ENCODE results near the gene COL21A1. TPM values are rescaled to one million over a fixed set of nuclear protein-coding genes. Genes with fewer than 3 reads are reported as not detected.

The COL21A1 gene
- total RNA-seq, 2 experiments from 2014 or later, result not detected

GRCh38 chr6:56270812-56271441 lies 23.5 kb upstream of the COL21A1 start:
- Histone ChIP-seq H3K79me2 (ENCODE audit: insufficient read depth, low read depth, low read length) (no peaks in the 10 kb centered on the region), H3K9me3 (ENCODE audit: low read length) (no peaks in the 10 kb centered on the region), H3K36me3 (ENCODE audit: insufficient read depth, low read length) (no peaks in the 10 kb centered on the region), H3K9me2 (ENCODE audit: insufficient read depth, low read length) (no peaks in the 10 kb centered on the region), H4K20me1 (ENCODE audit: insufficient read depth, low read length) (no peaks in the 10 kb centered on the region), H2AFZ (ENCODE audit: low read length) (no peak overlapping the region), H3K4me1 (ENCODE audit: insufficient read depth, low read length, poor library complexity, severe bottlenecking) (no peaks in the 10 kb centered on the region), H3K4me2 (ENCODE audit: low read length) (no peak overlapping the region), H3K27ac (ENCODE audit: low read depth, low read length, poor library complexity, severe bottlenecking) (no peak overlapping the region), H3K4me3 (ENCODE audit: low read depth, low read length, poor library complexity, severe bottlenecking) (no peak overlapping the region)
- no TSS peak for BruUV-seq (replicated peaks)
- intact Hi-C loops (cut with micrococcal nuclease; ENCODE audit: unreplicated experiment), result loop anchor here (10.0 kb wide), 1 partner anchor 64 kb away; no protein-coding TSS in a partner anchor
- no peak for DNase-seq (ENCODE audit: low spot score)
- ChIA-PET CTCF (ENCODE audit: unreplicated experiment) (no interaction called here), POLR2A (no interaction called here)
- TF ChIP-seq EZH2phosphoT487 (IDR thresholded peaks at IDR 0.05; ENCODE audit: borderline replicate concordance, low read depth, low read length) (no peak), CTCF (conservative IDR thresholded peaks at IDR 0.05; ENCODE audit: low read length) (no peak)

GRCh38 chr6:56268266-56268665 lies 20.9 kb upstream of the COL21A1 start:
- TF ChIP-seq EZH2phosphoT487 (IDR thresholded peaks at IDR 0.05; ENCODE audit: borderline replicate concordance, low read depth, low read length), result no peak
- no peak for TF ChIP-seq CTCF (conservative IDR thresholded peaks at IDR 0.05; ENCODE audit: low read length)
- no peaks in the 10 kb centered on the region for H3K36me3 ChIP-seq (ENCODE audit: insufficient read depth, low read length)
- ChIA-PET POLR2A (interaction anchor here (0.6 kb wide), 1 partner anchor 202 kb away, joined by 3 read pairs; no protein-coding TSS in a partner anchor), CTCF (ENCODE audit: unreplicated experiment) (no interaction called here)
- H3K4me1 ChIP-seq (ENCODE audit: insufficient read depth, low read length, poor library complexity, severe bottlenecking), result no peaks in the 10 kb centered on the region
- H3K4me2 ChIP-seq (ENCODE audit: low read length), result no peak overlapping the region
- DNase-seq (ENCODE audit: low spot score), result no peak
- no peak overlapping the region for H2AFZ ChIP-seq (ENCODE audit: low read length)
- BruUV-seq (replicated peaks), result no TSS peak
- H3K9me2 ChIP-seq (ENCODE audit: insufficient read depth, low read length), result no peaks in the 10 kb centered on the region
- H3K4me3 ChIP-seq (ENCODE audit: low read depth, low read length, poor library complexity, severe bottlenecking), result no peak overlapping the region
- no peaks in the 10 kb centered on the region for H4K20me1 ChIP-seq (ENCODE audit: insufficient read depth, low read length)
- intact Hi-C loops (cut with micrococcal nuclease; ENCODE audit: unreplicated experiment), result no loop called here
- no peaks in the 10 kb centered on the region for H3K79me2 ChIP-seq (ENCODE audit: insufficient read depth, low read depth, low read length)
- no peaks in the 10 kb centered on the region for H3K9me3 ChIP-seq (ENCODE audit: low read length)
- H3K27ac ChIP-seq (ENCODE audit: low read depth, low read length, poor library complexity, severe bottlenecking), result no peak overlapping the region

GRCh38 chr6:56266011-56266410 lies 18.6 kb upstream of the COL21A1 start:
- ChIA-PET POLR2A (interaction anchor here (0.7 kb wide), 1 partner anchor 163 kb away, joined by 3 read pairs; no protein-coding TSS in a partner anchor), CTCF (ENCODE audit: unreplicated experiment) (no interaction called here)
- H3K4me2 ChIP-seq (ENCODE audit: low read length), result no peak overlapping the region
- H4K20me1 ChIP-seq (ENCODE audit: insufficient read depth, low read length), result no peaks in the 10 kb centered on the region
- H3K27ac ChIP-seq (ENCODE audit: low read depth, low read length, poor library complexity, severe bottlenecking), result no peak overlapping the region
- no peaks in the 10 kb centered on the region for H3K36me3 ChIP-seq (ENCODE audit: insufficient read depth, low read length)
- no peak overlapping the region for H3K4me3 ChIP-seq (ENCODE audit: low read depth, low read length, poor library complexity, severe bottlenecking)
- H3K9me2 ChIP-seq (ENCODE audit: insufficient read depth, low read length), result no peaks in the 10 kb centered on the region
- TF ChIP-seq CTCF (conservative IDR thresholded peaks at IDR 0.05; ENCODE audit: low read length), result no peak
- TF ChIP-seq EZH2phosphoT487 (IDR thresholded peaks at IDR 0.05; ENCODE audit: borderline replicate concordance, low read depth, low read length), result no peak
- H3K79me2 ChIP-seq (ENCODE audit: insufficient read depth, low read depth, low read length), result no peaks in the 10 kb centered on the region
- intact Hi-C loops (cut with micrococcal nuclease; ENCODE audit: unreplicated experiment), result no loop called here
- H3K4me1 ChIP-seq (ENCODE audit: insufficient read depth, low read length, poor library complexity, severe bottlenecking), result no peaks in the 10 kb centered on the region
- H3K9me3 ChIP-seq (ENCODE audit: low read length), result no peaks in the 10 kb centered on the region
- BruUV-seq (replicated peaks), result no TSS peak
- DNase-seq (ENCODE audit: low spot score), result no peak
- H2AFZ ChIP-seq (ENCODE audit: low read length), result no peak overlapping the region
